HCT116 (cell line): ENCODE results near the gene FRRS1. TPM values are rescaled to one million over a fixed set of nuclear protein-coding genes. Genes with fewer than 3 reads are reported as not detected.

Experiments used
- ATAC-seq: fragments of 200-7000 bp; cut with Tn5 transposase; 2 replicates; pipeline ENCODE4 v1.9.1; 2020; ENCODE audit warnings: mild to moderate bottlenecking, moderate library complexity
- BruUV-seq: library from RNA; stranded (reverse); fragments of 400-500 nt; replicated peaks from 2 replicates; lab custom pipeline; 2021; lab: Mats Ljungman, UMichigan
- CTCF ChIA-PET: fragments of 300-600 bp; sonication (Branson Sonifier 250); formaldehyde crosslinking; loops from one replicate; lab custom pipeline; 2021; ENCODE audit warnings: antibody characterized with exemption; lab: Charles Lee
- POLR2A ChIA-PET: fragments of 300-600, 350-600 bp; sonication (Branson Sonifier 250); formaldehyde crosslinking; loops from one replicate; lab custom pipeline; 2021; ENCODE audit warnings: antibody characterized with exemption; lab: Charles Lee
- RAD21 ChIA-PET, 2 experiments: fragments of 300-600 bp; sonication (Branson Sonifier 250); formaldehyde crosslinking; loops; one replicate each; lab custom pipeline; 2023; ENCODE audit warnings: low total read pairs in 2 of 2; ENCODE audit not compliant: uncharacterized antibody in 2 of 2, unreplicated experiment in 2 of 2, low non-redundant PET in 1 of 2; lab: Charles Lee
- DNase-seq: peaks from one replicate; pipeline ENCODE4 v3.0.0-alpha.2; 2010; ENCODE audit warnings: low read depth, low spot score
- H2AFZ ChIP-seq: fragments of 200-600 bp; shearing (Covaris generic), sonication (generic); 2 replicates; pipeline ENCODE4 v1.6.1; 2017; ENCODE audit warnings: low read depth, mixed run types, mixed read lengths, antibody characterized with exemption, low read length; ENCODE audit not compliant: poor library complexity, severe bottlenecking
- H3K27ac ChIP-seq: 2 replicates; pipeline ENCODE4 v1.5.1; 2012; ENCODE audit warnings: low read depth, low read length
- H3K27me3 ChIP-seq: fragments of 200-600 bp; sonication (generic); 2 replicates; pipeline ENCODE4 v1.6.1; 2016; ENCODE audit warnings: mixed run types, low read length, mixed read lengths; ENCODE audit not compliant: insufficient read depth
- H3K36me3 ChIP-seq, 2 experiments: fragments of 200-500 bp in 1 of 2; fragments of 200-600 bp in 1 of 2; sonication (Bioruptor generic) in 1 of 2; sonication (generic) in 1 of 2; 2 replicates each; pipeline versions ENCODE4 v1.5.1 to v1.6.1; 2014 to 2016; ENCODE audit warnings: low read length in 2 of 2, inconsistent platforms in 1 of 2, mixed read lengths in 1 of 2, mixed run types in 1 of 2; ENCODE audit not compliant: insufficient read depth in 2 of 2, control insufficient read depth in 1 of 2
- H3K4me1 ChIP-seq, 2 experiments: fragments of 200-600 bp in 1 of 2; sonication (generic) in 1 of 2; 2 replicates each; pipeline versions ENCODE4 v1.5.1 to v1.6.1; 2012 to 2017; ENCODE audit warnings: low read length in 2 of 2, inconsistent platforms in 1 of 2, mild to moderate bottlenecking in 1 of 2, mixed read lengths in 1 of 2, mixed run types in 1 of 2, moderate library complexity in 1 of 2; ENCODE audit not compliant: insufficient read depth in 2 of 2, control insufficient read depth in 1 of 2
- H3K4me2 ChIP-seq: fragments of 200-600 bp; sonication (generic); 2 replicates; pipeline ENCODE4 v1.6.1; 2017; ENCODE audit warnings: mixed run types, low read length, mixed read lengths
- H3K4me3 ChIP-seq, 2 experiments: fragments of 200-600 bp in 1 of 2; sonication (generic) in 1 of 2; replicated peaks in 1 of 2; 2 replicates each; pipeline ENCODE4 v1.5.1; 2011 to 2016; ENCODE audit warnings: low read length in 2 of 2, control low read depth in 1 of 2, low read depth in 1 of 2, mild to moderate bottlenecking in 1 of 2, mixed read lengths in 1 of 2, mixed run types in 1 of 2
- H3K79me2 ChIP-seq: fragments of 200-600 bp; sonication (generic); 2 replicates; pipeline ENCODE4 v1.6.1; 2017; ENCODE audit warnings: mild to moderate bottlenecking, mixed run types, low read length, moderate library complexity, mixed read lengths; ENCODE audit not compliant: insufficient read depth
- H3K9ac ChIP-seq: fragments of 200-600 bp; sonication (generic); 2 replicates; pipeline ENCODE4 v1.6.1; 2016; ENCODE audit warnings: low read length, mixed read lengths
- H3K9me2 ChIP-seq: fragments of 200-600 bp; sonication (generic), shearing (Covaris generic); 2 replicates; pipeline ENCODE4 v1.6.1; 2017; ENCODE audit warnings: mixed run types, mild to moderate bottlenecking, moderate library complexity; ENCODE audit not compliant: insufficient read depth
- H3K9me3 ChIP-seq, 2 experiments: fragments of 200-500 bp in 1 of 2; fragments of 200-600 bp in 1 of 2; sonication (Bioruptor generic) in 1 of 2; sonication (generic) in 1 of 2; 2 replicates each; pipeline ENCODE4 v1.6.1; 2014 to 2017; ENCODE audit warnings: low read length in 2 of 2, mixed read lengths in 2 of 2, inconsistent platforms in 1 of 2, low read depth in 1 of 2, mild to moderate bottlenecking in 1 of 2, mixed run types in 1 of 2, moderate library complexity in 1 of 2; ENCODE audit not compliant: control insufficient read depth in 1 of 2, insufficient read depth in 1 of 2
- H4K20me1 ChIP-seq: fragments of 200-600 bp; sonication (generic), shearing (Covaris generic); 2 replicates; pipeline ENCODE4 v1.6.1; 2017; ENCODE audit warnings: mixed run types, mild to moderate bottlenecking, moderate library complexity; ENCODE audit not compliant: insufficient read depth
- CBX3 ChIP-seq: IDR thresholded peaks from 2 replicates; pipeline ENCODE4 v1.6.1; 2012; ENCODE audit warnings: low read depth
- CEBPB ChIP-seq: IDR thresholded peaks from 2 replicates; pipeline ENCODE4 v1.6.1; 2012; ENCODE audit warnings: low read depth
- CTCF ChIP-seq, 3 experiments: fragments of 200-600 bp in 1 of 3; sonication (generic) in 1 of 3; IDR thresholded peaks in 2 of 3; conservative IDR thresholded peaks in 1 of 3; 2 replicates each; pipeline ENCODE4 v1.5.1; 2012 to 2017; ENCODE audit warnings: low read depth in 2 of 3, low read length in 2 of 3, antibody characterized with exemption in 1 of 3, borderline replicate concordance in 1 of 3, control low read depth in 1 of 3, mild to moderate bottlenecking in 1 of 3, mixed read lengths in 1 of 3, mixed run types in 1 of 3, moderate library complexity in 1 of 3; ENCODE audit not compliant: insufficient read depth in 1 of 3
- FOSL1 ChIP-seq: IDR thresholded peaks from 2 replicates; pipeline ENCODE4 v1.6.1; 2012; ENCODE audit warnings: low read depth
- RAD21 ChIP-seq: IDR thresholded peaks from 2 replicates; pipeline ENCODE4 v1.6.1; 2012; ENCODE audit warnings: low read depth, mild to moderate bottlenecking
- REST ChIP-seq: IDR thresholded peaks from 2 replicates; pipeline ENCODE4 v1.6.1; 2012; ENCODE audit warnings: low read depth
- SIN3A ChIP-seq: IDR thresholded peaks from 2 replicates; pipeline ENCODE4 v1.6.1; 2012; ENCODE audit warnings: low read depth
- SP1 ChIP-seq: IDR thresholded peaks from 2 replicates; pipeline ENCODE4 v1.6.1; 2012; ENCODE audit warnings: low read depth
- ZNF274 ChIP-seq: fragments of 200-500 bp; sonication (Bioruptor generic); IDR thresholded peaks from 2 replicates; pipeline ENCODE4 v1.6.1; 2014; ENCODE audit warnings: mild to moderate bottlenecking, low read depth, low read length, inconsistent platforms
- intact Hi-C: fragments of 100-400 bp; cut with micrococcal nuclease; formaldehyde crosslinking; loops from 2 replicates; pipeline ENCODE4 v1.10.0; 2022
- total RNA-seq: library from RNA; stranded (reverse); gene quantifications from one replicate; pipeline ENCODE4 v1.2.1, GENCODE V29; 2021; ENCODE audit not compliant: unreplicated experiment

FRRS1 gene
- total RNA-seq, 1 experiment from 2014 or later = 19.8 TPM

DNA sequence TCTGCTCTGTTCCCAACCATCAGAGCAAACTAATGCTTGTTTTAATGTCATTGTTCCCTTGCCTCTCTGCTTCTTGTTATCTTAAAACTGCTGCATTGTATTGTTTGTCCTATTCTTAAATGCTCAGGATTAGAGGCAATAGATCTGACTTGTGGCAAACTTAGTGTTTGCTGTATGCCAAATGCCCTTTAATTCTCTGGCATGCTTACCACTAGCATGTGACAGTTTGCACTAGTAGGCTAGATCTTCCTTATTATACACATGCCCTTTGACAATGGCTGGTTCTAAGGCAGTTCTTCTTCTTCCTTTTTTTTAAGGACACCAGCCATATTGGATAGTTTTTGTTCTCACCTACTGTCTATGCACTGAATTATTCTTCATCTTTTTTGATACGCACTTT, 90.4 kb downstream of the FRRS1 start:
- POLR2A ChIA-PET = no interaction called here
- no peak for ATAC-seq
- TF ChIP-seq FOSL1 (no peak), SP1 (no peak), RAD21 (no peak), SIN3A (no peak), CTCF (IDR thresholded peaks at IDR 0.05 in 2 of 3, conservative IDR thresholded peaks at IDR 0.05 in 1 of 3; ENCODE audit: borderline replicate concordance in 1 of 3, insufficient read depth in 1 of 3, low read depth in 2 of 3, low read length in 2 of 3) (no peak), CEBPB (no peak), ZNF274 (no peak), REST (no peak), CBX3 (no peak)
- DNase-seq = no peak
- Histone ChIP-seq H3K9ac (no peak overlapping the region), H2AFZ (no peak overlapping the region), H3K79me2 (no peaks in the 10 kb centered on the region), H3K27me3 (no peaks in the 10 kb centered on the region), H3K4me2 (no peak overlapping the region), H3K9me2 (no peaks in the 10 kb centered on the region), H3K4me3 (no peak overlapping the region), H4K20me1 (no peaks in the 10 kb centered on the region), H3K36me3 (no peaks in the 10 kb centered on the region), H3K27ac (no peak overlapping the region), H3K4me1 (no peaks in the 10 kb centered on the region), H3K9me3 (no peaks in the 10 kb centered on the region)
- CTCF ChIA-PET = no interaction called here
- RAD21 ChIA-PET = no interaction called here
- intact Hi-C loops = no loop called here
- no TSS peak for BruUV-seq
